ENCODE data around the gene TMEM53. TPM values are rescaled to one million over a fixed set of nuclear protein-coding genes. Genes with fewer than 3 reads are reported as not detected.

The TMEM53 gene
- total and polyA plus RNA-seq, 2 donors (not counting 3 experiments of a cell fraction or from before 2014, with no cell fraction given), result 5.3 to 16.5 TPM

GRCh38 chr1:44645476-44646244 lies 28.6 kb downstream of the TMEM53 start:
- no TSS peak for BruUV-seq (replicated peaks)
- dilution Hi-C loops (cut with MboI; ENCODE audit: extremely low pct_ligation_motif_present, low sequenced_read_pairs), result no loop called here
- DNase-seq (ENCODE audit: low read depth, low spot score), result no peak
- H3K9me1 ChIP-seq (replicated peaks; ENCODE audit: control insufficient read depth, extremely low read depth, insufficient read depth, low read length), result no peaks in the 10 kb centered on the region
- H4K20me1 ChIP-seq (replicated peaks; ENCODE audit: control insufficient read depth, extremely low read depth, insufficient read depth, low read length), result no peaks in the 10 kb centered on the region
- H3K27me3 ChIP-seq (ENCODE audit: control insufficient read depth in 2 of 2, insufficient read depth in 2 of 2, low read length in 2 of 2), result no peaks in the 10 kb centered on the region
- no peak for FAIRE-seq
- H3K79me2 ChIP-seq (ENCODE audit: control insufficient read depth, insufficient read depth, low read length), result no peaks in the 10 kb centered on the region
- H3K36me3 ChIP-seq (ENCODE audit: control insufficient read depth in 2 of 2, extremely low read depth in 1 of 2, insufficient read depth in 2 of 2, low read length in 2 of 2), result peaks cover 0 to 48% of the 10 kb centered on the region in 2 experiments
- H3K9ac ChIP-seq (replicated peaks; ENCODE audit: extremely low read depth, insufficient read depth, low read length), result no peak overlapping the region
- no peak overlapping the region for H3K27ac ChIP-seq (ENCODE audit: insufficient read depth, low read depth, low read length)
- CTCF ChIA-PET, result interaction anchor here (1.2 kb wide), 1 partner anchor 10 kb away, joined by 3 read pairs; no protein-coding TSS in a partner anchor
- no peak overlapping the region for H2AFZ ChIP-seq (ENCODE audit: low read depth, low read length)
- no peaks in the 10 kb centered on the region for H3K4me1 ChIP-seq (ENCODE audit: control insufficient read depth, extremely low read depth, insufficient read depth, low read length)
- no peak overlapping the region for H3K4me2 ChIP-seq (ENCODE audit: insufficient read depth, low read length)
- TF ChIP-seq, protein P1, sequence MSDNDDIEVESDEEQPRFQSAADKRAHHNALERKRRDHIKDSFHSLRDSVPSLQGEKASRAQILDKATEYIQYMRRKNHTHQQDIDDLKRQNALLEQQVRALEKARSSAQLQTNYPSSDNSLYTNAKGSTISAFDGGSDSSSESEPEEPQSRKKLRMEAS (IDR thresholded peaks at IDR 0.05; ENCODE audit: insufficient read depth, insufficient read length), result no peak
- TF ChIP-seq GATA2 (IDR thresholded peaks at IDR 0.05; ENCODE audit: insufficient read depth, insufficient read length, low read depth, low read length), result no peak
- intact Hi-C loops (cut with micrococcal nuclease), result no loop called here
- H3K4me3 ChIP-seq (replicated peaks in 1 of 3; ENCODE audit: insufficient read depth in 1 of 3, low read depth in 1 of 3, low read length in 3 of 3), result no peak overlapping the region
- H3K9me3 ChIP-seq (replicated peaks; ENCODE audit: control insufficient read depth, insufficient read depth, low read length), result no peaks in the 10 kb centered on the region
- POLR2A ChIA-PET, result no interaction called here

- Histone ChIP-seq H3K4me2 (ENCODE audit: insufficient read depth, low read length) (no peak overlapping the region), H2AFZ (ENCODE audit: low read depth, low read length) (no peak overlapping the region), H3K9me1 (replicated peaks; ENCODE audit: control insufficient read depth, extremely low read depth, insufficient read depth, low read length) (no peaks in the 10 kb centered on the region), H3K79me2 (ENCODE audit: control insufficient read depth, insufficient read depth, low read length) (no peaks in the 10 kb centered on the region), H3K4me1 (ENCODE audit: control insufficient read depth, extremely low read depth, insufficient read depth, low read length) (no peaks in the 10 kb centered on the region), H3K9ac (replicated peaks; ENCODE audit: extremely low read depth, insufficient read depth, low read length) (no peak overlapping the region), H3K9me3 (replicated peaks; ENCODE audit: control insufficient read depth, insufficient read depth, low read length) (no peaks in the 10 kb centered on the region), H3K36me3 (ENCODE audit: control insufficient read depth in 2 of 2, extremely low read depth in 1 of 2, insufficient read depth in 2 of 2, low read length in 2 of 2) (peaks cover 4 to 48% of the 10 kb centered on the region in 2 experiments), H4K20me1 (replicated peaks; ENCODE audit: control insufficient read depth, extremely low read depth, insufficient read depth, low read length) (no peaks in the 10 kb centered on the region), H3K4me3 (replicated peaks in 1 of 3; ENCODE audit: insufficient read depth in 1 of 3, low read depth in 1 of 3, low read length in 3 of 3) (no peak overlapping the region), H3K27me3 (ENCODE audit: control insufficient read depth in 2 of 2, insufficient read depth in 2 of 2, low read length in 2 of 2) (no peaks in the 10 kb centered on the region), H3K27ac (ENCODE audit: insufficient read depth, low read depth, low read length) (no peak overlapping the region)
- BruUV-seq (replicated peaks), result no TSS peak
- intact Hi-C loops (cut with micrococcal nuclease), result no loop called here
- POLR2A ChIA-PET, result no interaction called here
- no peak for FAIRE-seq
- no peak for DNase-seq (ENCODE audit: low read depth, low spot score)
- TF ChIP-seq POLR2AphosphoS5 (IDR thresholded peaks at IDR 0.05; ENCODE audit: insufficient read depth, low read depth, low read length) (no peak), MYC (IDR thresholded peaks at IDR 0.05; ENCODE audit: low read depth, low read length) (no peak), EZH2 (IDR thresholded peaks at IDR 0.05; ENCODE audit: borderline replicate concordance, low read depth, low read length, severe bottlenecking) (no peak), FOS (IDR thresholded peaks at IDR 0.05; ENCODE audit: borderline replicate concordance, insufficient read depth, low read length) (no peak), JUN (IDR thresholded peaks at IDR 0.05; ENCODE audit: borderline replicate concordance, insufficient read depth, insufficient read length, low read depth) (no peak)
- TF ChIP-seq, protein P1 (IDR thresholded peaks at IDR 0.05; ENCODE audit: insufficient read depth, insufficient read length), result no peak
- TF ChIP-seq, protein P2, sequence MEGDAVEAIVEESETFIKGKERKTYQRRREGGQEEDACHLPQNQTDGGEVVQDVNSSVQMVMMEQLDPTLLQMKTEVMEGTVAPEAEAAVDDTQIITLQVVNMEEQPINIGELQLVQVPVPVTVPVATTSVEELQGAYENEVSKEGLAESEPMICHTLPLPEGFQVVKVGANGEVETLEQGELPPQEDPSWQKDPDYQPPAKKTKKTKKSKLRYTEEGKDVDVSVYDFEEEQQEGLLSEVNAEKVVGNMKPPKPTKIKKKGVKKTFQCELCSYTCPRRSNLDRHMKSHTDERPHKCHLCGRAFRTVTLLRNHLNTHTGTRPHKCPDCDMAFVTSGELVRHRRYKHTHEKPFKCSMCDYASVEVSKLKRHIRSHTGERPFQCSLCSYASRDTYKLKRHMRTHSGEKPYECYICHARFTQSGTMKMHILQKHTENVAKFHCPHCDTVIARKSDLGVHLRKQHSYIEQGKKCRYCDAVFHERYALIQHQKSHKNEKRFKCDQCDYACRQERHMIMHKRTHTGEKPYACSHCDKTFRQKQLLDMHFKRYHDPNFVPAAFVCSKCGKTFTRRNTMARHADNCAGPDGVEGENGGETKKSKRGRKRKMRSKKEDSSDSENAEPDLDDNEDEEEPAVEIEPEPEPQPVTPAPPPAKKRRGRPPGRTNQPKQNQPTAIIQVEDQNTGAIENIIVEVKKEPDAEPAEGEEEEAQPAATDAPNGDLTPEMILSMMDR (IDR thresholded peaks at IDR 0.05; ENCODE audit: extremely low read depth in 1 of 2, insufficient read depth in 1 of 2, low read depth in 1 of 2, low read length in 2 of 2), result no peak
- dilution Hi-C loops (cut with MboI; ENCODE audit: extremely low pct_ligation_motif_present, low sequenced_read_pairs), result no loop called here
- CTCF ChIA-PET, result interaction anchor here (1.2 kb wide), 1 partner anchor 11 kb away, joined by 3 read pairs; no protein-coding TSS in a partner anchor
Observed at GRCh38 chr1:44644806-44645205, 29.5 kb downstream of the TMEM53 start.

Data from endothelial cell of umbilical vein (primary cell).